Measurements from ENCODE around the gene CFB. TPM values are rescaled to one million over a fixed set of nuclear protein-coding genes. Genes with fewer than 3 reads are reported as not detected.

The CFB gene
- total RNA-seq, 2 donors from 2014 or later = 1.9 to 3.6 TPM

DNA sequence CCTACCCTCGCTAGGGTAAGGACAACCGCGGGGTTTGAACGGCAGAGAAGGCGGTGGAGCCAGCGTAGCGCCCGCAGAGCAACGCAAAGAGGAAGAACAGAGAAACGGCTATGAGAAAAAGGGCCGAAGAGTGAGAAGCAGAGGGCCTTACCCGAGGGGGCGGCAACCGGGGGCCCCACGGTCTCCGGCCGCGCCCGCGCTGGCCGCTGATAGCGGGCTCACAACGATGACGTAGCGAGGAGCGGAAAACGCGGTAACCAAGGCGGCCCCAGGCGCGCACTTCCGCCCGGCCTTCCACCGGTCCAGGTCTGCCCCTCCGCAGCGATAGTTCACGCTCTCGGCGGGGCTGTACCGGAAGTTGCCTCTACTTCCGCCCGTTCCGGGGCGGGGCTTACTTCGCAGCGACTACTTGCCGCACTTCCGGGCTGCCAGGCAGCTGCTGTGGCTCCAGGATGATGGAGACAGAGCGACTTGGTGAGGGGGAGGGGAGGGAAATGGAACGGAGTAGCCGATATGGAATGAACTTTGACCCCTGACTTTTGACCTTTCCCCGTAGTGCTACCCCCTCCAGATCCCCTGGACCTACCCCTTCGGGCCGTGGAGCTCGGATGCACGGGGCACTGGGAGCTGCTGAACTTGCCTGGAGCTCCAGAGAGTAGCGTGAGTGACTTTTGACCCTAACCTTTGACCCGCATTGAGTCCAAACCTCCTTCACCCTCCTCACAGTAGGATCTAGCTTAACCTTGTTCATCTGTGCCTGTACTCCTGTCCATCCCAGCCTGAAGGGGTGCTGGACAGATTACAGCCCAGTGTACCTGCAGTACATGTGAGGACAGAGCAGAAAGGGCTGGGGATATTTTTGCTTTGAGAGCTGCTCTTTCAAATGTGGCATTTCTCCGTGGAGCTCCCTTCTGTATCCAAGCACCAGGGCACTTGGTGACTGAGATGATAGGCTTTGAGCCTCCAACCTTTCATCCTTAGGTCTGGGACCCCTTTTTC lies 13.1 kb downstream of the CFB start, which contains the start of the genes NELFE and SKIC2:
TSS of gene NELFE (minus strand) at position 231 of the 999 bp plus-strand sequence. CDS start 525 bp downstream, outside the sequence.
TSS of gene SKIC2 (plus strand) at position 435 of the 999 bp plus-strand sequence. CDS start at position 453, 18 bp downstream.
- DNase-seq (ENCODE audit: low spot score in 2 of 2) (peak; percentile 98 to 99), ATAC-seq (peak; percentile 100)
- peak within 1 kb of the TSS; percentile 95 to 97 for H3K27ac Mint-ChIP-seq
- no peaks in the 10 kb centered on the region for H3K9me3 Mint-ChIP-seq
- H3K36me3 Mint-ChIP-seq = peaks cover 21 to 48% of the 10 kb centered on the region in 2 donors

- ATAC-seq = no peak
- Mint-ChIP-seq H3K36me3 (peaks cover 16 to 43% of the 10 kb centered on the region in 2 donors), H3K27ac (peak overlapping the region; percentile 63 to 66), H3K9me3 (no peaks in the 10 kb centered on the region)
- no peak for DNase-seq (ENCODE audit: low spot score in 2 of 2)
Observed at GRCh38 chr6:31961616-31962015, 15.7 kb downstream of the CFB start.

- ATAC-seq (no peak), DNase-seq (ENCODE audit: low spot score in 2 of 2) (no peak)
- Mint-ChIP-seq H3K9me3 (no peaks in the 10 kb centered on the region), H3K27ac (peak overlapping the region; percentile 29 to 84), H3K36me3 (peaks cover 10 to 34% of the 10 kb centered on the region in 2 donors)
Observed at GRCh38 chr6:31963921-31964320, 18.0 kb downstream of the CFB start.

- DNase-seq (ENCODE audit: low spot score in 2 of 2) (no peak), ATAC-seq (no peak)
- peaks cover 10 to 17% of the 10 kb centered on the region in 2 donors for H3K36me3 Mint-ChIP-seq
- H3K9me3 Mint-ChIP-seq = no peaks in the 10 kb centered on the region
- peak overlapping the region in 1 of 2 donors; percentile 44 for H3K27ac Mint-ChIP-seq
Observed at GRCh38 chr6:31965700-31966099, 19.8 kb downstream of the CFB start.

DNA sequence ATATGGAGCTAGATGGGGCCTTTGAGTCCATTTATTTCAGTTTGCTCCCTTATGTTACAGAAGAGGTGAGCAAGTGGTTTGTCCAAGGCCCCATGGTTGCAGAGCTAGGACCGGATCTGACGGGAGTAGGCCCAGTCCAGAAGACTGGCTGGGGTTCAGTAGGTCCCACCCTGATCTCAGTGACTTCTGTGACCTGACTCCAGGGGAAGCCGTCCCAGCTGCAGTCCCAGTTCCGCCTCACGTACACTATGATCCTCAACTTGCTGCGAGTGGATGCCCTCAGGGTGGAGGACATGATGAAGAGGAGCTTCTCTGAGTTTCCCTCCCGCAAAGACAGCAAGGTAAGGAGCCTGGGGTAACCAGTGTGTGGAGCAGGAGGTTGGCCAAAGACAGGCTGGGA lies 20.6 kb downstream of the CFB start:
- Mint-ChIP-seq H3K36me3 (peaks cover 8 to 11% of the 10 kb centered on the region in 2 donors), H3K9me3 (no peaks in the 10 kb centered on the region), H3K27ac (peak overlapping the region in 1 of 2 donors; percentile 75)
- DNase-seq (ENCODE audit: low spot score in 2 of 2) = no peak
- ATAC-seq = no peak

DNA sequence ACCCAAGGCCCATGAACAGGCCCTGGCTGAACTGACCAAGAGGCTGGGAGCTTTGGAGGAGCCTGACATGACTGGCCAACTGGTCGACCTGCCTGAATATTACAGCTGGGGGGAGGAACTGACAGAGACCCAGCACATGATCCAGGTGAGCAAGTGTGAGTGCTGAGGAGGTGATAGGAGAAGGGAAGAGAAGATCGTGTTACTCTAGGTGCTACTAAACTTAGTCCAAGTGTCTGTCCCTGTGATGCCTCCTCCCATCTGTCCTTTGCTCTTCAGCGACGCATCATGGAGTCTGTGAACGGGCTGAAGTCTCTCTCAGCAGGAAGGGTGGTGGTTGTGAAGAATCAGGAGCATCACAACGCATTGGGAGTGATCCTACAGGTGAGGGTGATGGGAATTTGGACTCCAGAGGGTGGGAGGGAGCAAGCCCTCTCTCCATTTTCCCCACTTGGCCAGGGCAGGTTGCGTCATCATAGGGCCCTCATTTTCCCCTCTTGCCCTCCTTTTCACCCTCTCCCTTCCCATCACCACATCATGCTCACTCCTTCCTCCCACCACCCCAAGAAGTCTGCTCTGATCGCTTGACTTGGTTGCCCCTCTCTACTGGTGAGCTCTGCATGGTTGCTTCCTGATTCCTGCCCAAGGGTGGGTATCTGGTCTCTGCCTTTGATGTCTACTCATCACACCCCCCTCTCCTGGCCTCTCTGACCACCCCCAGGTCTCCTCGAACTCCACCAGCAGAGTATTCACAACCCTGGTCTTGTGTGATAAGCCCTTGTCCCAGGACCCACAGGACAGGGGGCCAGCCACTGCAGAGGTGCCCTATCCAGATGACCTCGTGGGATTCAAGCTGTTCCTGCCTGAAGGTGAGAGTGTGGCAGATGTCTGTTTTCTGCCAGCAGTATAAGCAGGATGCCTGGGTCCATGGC lies 21.4 kb downstream of the CFB start:
- Mint-ChIP-seq H3K36me3 (peaks cover 3 to 5% of the 10 kb centered on the region in 2 donors), H3K27ac (peak overlapping the region; percentile 78 to 88), H3K9me3 (no peaks in the 10 kb centered on the region)
- no peak for DNase-seq (ENCODE audit: low spot score in 2 of 2)
- ATAC-seq = no peak

GRCh38 chr6:31967926-31968320 lies 22.0 kb downstream of the CFB start:
- DNase-seq (ENCODE audit: low spot score in 2 of 2) (no peak), ATAC-seq (no peak)
- Mint-ChIP-seq H3K27ac (peak overlapping the region; percentile 78 to 88), H3K36me3 (peaks cover 6 to 10% of the 10 kb centered on the region in 2 donors), H3K9me3 (no peaks in the 10 kb centered on the region)

DNA sequence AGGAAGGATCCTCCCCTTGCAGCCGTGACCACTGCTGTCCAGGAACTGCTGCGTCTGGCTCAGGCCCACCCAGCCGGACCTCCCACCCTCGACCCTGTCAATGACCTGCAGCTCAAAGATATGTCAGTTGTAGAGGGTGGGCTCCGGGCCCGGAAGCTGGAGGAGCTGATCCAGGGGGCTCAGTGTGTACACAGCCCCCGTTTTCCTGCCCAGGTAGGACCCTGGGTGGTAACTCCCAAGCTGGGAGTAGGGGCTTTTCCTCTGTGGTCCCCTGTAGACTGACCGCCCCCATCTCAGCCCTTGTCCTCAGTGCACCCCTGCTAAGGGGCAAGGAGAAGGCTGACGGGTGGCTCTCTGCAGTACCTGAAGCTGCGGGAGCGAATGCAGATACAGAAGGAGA lies 22.4 kb downstream of the CFB start:
- peaks cover 7 to 10% of the 10 kb centered on the region in 2 donors for H3K36me3 Mint-ChIP-seq
- H3K27ac Mint-ChIP-seq = no peak overlapping the region
- DNase-seq (ENCODE audit: low spot score in 2 of 2) (no peak), ATAC-seq (no peak)
- no peaks in the 10 kb centered on the region for H3K9me3 Mint-ChIP-seq

DNA sequence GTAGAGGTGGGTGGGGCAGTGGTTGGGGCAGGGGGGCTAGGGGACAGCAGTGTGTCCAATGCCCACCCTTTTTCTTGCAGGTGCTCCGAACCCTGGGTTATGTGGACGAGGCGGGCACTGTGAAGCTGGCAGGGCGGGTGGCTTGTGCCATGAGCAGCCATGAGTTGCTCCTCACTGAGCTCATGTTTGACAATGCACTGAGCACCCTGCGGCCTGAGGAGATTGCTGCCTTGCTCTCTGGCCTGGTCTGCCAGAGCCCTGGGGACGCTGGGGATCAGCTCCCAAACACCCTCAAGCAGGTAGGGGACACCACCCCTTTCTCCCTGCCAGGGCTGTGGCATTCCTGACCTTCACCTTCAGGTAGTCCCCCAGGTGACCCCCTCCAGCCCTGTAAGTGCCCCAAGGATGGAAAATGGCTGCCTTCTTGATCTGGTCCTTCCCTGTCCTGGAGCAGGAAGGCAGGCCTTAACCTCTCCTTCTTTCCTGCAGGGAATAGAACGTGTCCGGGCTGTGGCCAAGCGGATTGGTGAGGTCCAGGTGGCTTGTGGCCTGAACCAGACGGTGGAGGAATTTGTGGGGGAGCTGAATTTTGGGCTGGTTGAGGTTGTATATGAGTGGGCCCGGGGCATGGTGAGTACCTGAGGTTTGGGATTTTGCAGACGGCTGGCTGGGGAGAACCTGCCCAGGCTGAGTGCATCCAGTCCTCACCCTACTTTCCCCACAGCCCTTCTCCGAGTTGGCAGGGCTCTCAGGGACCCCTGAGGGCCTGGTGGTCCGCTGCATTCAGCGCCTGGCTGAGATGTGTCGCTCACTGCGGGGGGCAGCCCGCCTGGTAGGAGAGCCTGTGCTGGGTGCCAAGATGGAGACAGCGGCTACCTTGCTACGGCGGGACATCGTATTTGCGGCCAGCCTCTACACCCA lies 23.2 kb downstream of the CFB start:
- H3K36me3 Mint-ChIP-seq = peaks cover 7% of the 10 kb centered on the region in 2 donors
- no peak for DNase-seq (ENCODE audit: low spot score in 2 of 2)

DNA sequence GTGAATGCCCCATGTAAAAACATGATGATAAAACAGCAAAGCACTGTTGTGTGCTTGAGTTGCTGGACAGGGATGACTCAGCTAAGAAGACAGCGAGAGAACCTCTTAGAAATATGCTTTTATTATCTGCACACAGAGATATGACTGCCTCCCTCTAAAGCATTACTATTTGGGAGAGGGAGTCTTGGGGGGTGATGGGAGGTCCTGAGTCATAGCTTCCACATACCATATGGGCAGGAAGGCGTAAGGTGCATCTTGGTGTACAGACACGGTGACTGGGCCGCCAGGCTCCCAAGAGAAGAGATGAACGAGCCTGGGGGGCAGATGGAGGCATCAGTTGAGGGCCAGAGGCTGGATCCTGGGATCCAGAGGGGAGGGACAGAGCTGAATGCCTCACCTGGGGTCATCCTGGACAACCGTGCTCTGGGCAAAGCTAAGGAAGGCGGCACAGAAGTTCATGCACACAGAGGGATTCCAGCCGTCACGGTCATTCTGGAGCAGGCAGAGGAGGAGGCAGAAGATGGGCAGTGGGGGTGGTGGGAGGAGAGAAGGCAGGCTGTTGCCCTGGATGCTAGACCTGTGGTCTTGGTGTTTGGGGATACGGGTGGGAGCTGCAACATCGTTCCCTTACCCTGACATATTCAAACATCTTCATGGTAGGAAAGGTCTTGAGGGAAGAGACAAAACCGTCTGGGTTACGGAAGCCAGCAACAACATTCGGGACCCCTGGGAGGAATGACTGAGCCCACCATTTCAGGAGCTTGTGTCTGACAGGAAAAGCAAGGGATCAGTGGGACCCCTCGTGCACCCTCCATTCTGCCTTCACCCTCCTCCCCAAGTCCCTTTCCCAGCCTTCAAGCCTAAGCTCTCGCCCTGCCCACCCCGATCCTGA lies 24.1 kb downstream of the CFB start:
- DNase-seq (ENCODE audit: low spot score in 2 of 2) (no peak), ATAC-seq (no peak)
- H3K27ac Mint-ChIP-seq = peak overlapping the region; percentile 84 to 100
- no peaks in the 10 kb centered on the region for H3K9me3 Mint-ChIP-seq
- peaks cover 5 to 7% of the 10 kb centered on the region in 2 donors for H3K36me3 Mint-ChIP-seq

More for the DNA sequence above, 23.2 kb downstream of the CFB start:
- Mint-ChIP-seq H3K27ac (peak overlapping the region in 1 of 2 donors; percentile 100), H3K9me3 (no peaks in the 10 kb centered on the region)
- no peak for ATAC-seq

DNA sequence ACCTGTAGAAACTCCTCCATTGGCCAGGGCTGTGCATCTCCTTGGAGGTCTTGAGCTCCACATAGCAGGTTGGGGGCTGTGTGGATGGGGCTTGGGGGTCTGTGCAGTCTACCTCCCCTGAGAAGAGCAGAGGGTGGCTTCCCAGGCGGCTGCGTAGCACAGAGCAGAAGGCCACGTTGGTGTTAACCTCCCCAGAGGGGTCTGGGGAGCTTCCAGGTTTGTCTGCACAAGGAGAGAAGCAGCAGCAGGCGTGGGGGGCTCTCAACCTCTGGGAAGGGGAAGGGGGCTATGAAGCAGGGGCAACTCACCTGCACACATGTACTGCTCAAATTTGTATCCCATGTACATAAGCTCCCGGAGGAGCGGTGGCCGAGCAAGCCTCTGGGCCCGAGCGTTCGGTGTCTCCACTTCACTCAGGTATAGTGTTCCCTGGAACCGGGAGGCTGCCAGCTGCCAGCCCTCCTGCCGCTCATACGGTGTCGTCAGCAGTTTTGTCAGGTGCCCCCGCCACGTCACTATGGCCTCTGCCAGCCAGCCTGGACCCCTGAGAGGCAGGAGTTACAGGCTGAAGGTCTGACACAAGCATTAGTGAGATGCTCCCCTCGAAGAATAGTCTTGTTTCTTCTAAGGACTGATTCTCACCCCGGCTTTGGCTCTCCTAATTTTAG lies 24.8 kb downstream of the CFB start:
- ATAC-seq = no peak

GRCh38 chr6:31971279-31971992 lies 25.5 kb downstream of the CFB start:
- H3K36me3 Mint-ChIP-seq = peaks cover 5 to 7% of the 10 kb centered on the region in 2 donors
- DNase-seq (ENCODE audit: low spot score in 2 of 2) = no peak
- no peaks in the 10 kb centered on the region for H3K9me3 Mint-ChIP-seq
- ATAC-seq = no peak
- peak overlapping the region; percentile 100 for H3K27ac Mint-ChIP-seq

More for the DNA sequence above, 24.8 kb downstream of the CFB start:
- no peaks in the 10 kb centered on the region for H3K9me3 Mint-ChIP-seq
- H3K36me3 Mint-ChIP-seq = peaks cover 5 to 7% of the 10 kb centered on the region in 2 donors
- DNase-seq (ENCODE audit: low spot score in 2 of 2) = no peak
- peak overlapping the region; percentile 100 for H3K27ac Mint-ChIP-seq

GRCh38 chr6:31971993-31972708 lies 26.3 kb downstream of the CFB start, which contains the start of gene DXO:
TSS of gene DXO (minus strand) at chr6:31972138. CDS start at chr6:31971675, 463 bp downstream.
- Mint-ChIP-seq H3K27ac (peak within 1 kb of the TSS; percentile 100), H3K9me3 (no peaks in the 10 kb centered on the region), H3K36me3 (peaks cover 5 to 7% of the 10 kb centered on the region in 2 donors)
- peak; percentile 95 to 98 for DNase-seq (ENCODE audit: low spot score in 2 of 2)
- peak; percentile 93 to 95 for ATAC-seq
